Cardiac fibroblast (primary cell): ENCODE results near the gene ZXDC.

Source experiments
- DNase-seq, 2 donors: peaks; one replicate each; pipeline versions ENCODE4 v3.0.0 to v3.0.0-alpha.2; 2010; ENCODE audit warnings: low read depth in 2 of 2
- H3K4me3 ChIP-seq, 2 donors: replicated peaks in 1 of 2; 1 replicate in 1 of 2; 2 replicates in 1 of 2; pipeline ENCODE4 v1.5.1; 2011; ENCODE audit warnings: low read depth in 2 of 2, low read length in 2 of 2, mild to moderate bottlenecking in 2 of 2, moderate library complexity in 1 of 2
- CTCF ChIP-seq: IDR thresholded peaks from one replicate; pipeline ENCODE4 v1.5.1; 2011; ENCODE audit warnings: low read depth, mild to moderate bottlenecking, low read length, inconsistent platforms

ZXDC gene

GRCh38 chr3:126438186-126438585 is 37.5 kb downstream of the ZXDC start:
- TF ChIP-seq CTCF, result no peak
- H3K4me3 ChIP-seq, result no peak overlapping the region
- no peak for DNase-seq

GRCh38 chr3:126436826-126437717 is 38.6 kb downstream of the ZXDC start:
- no peak for TF ChIP-seq CTCF
- no peak for DNase-seq
- no peak overlapping the region for H3K4me3 ChIP-seq

GRCh38 chr3:126435456-126436315 is 40.0 kb downstream of the ZXDC start:
- TF ChIP-seq CTCF, result no peak
- no peak overlapping the region for H3K4me3 ChIP-seq
- no peak for DNase-seq

GRCh38 chr3:126434931-126435411 is 40.7 kb downstream of the ZXDC start:
- no peak overlapping the region for H3K4me3 ChIP-seq
- no peak for TF ChIP-seq CTCF
- DNase-seq, result no peak

- no peak for DNase-seq
- H3K4me3 ChIP-seq, result no peak overlapping the region
These were observed 41.5 kb downstream of the ZXDC start for GRCh38 chr3:126434264-126434590.

More at GRCh38 chr3:126434264-126434590, 41.5 kb downstream of the ZXDC start:
- TF ChIP-seq CTCF, result no peak
